H9 (cell line): ENCODE data around the gene NDUFB4. TPM values are rescaled to one million over a fixed set of nuclear protein-coding genes. Genes with fewer than 3 reads are reported as not detected.

ENCODE experiments used
- DNase-seq: peaks from one replicate; pipeline ENCODE4 v3.0.0-alpha.2; 2017
- H2AFZ ChIP-seq: one replicate; pipeline ENCODE4 v1.6.1; 2013; ENCODE audit warnings: mild to moderate bottlenecking, low read length, control low read depth, moderate library complexity
- H2AK5ac ChIP-seq: 2 replicates; pipeline ENCODE4 v1.6.1; 2013; ENCODE audit warnings: low read length, control low read depth, mixed read lengths; ENCODE audit not compliant: insufficient read length
- H2BK120ac ChIP-seq: one replicate; pipeline ENCODE4 v1.6.1; 2013; ENCODE audit warnings: low read depth, mild to moderate bottlenecking, low read length, control low read depth, inconsistent platforms; ENCODE audit not compliant: poor library complexity, severe bottlenecking
- H2BK12ac ChIP-seq: 2 replicates; pipeline ENCODE4 v1.6.1; 2013; ENCODE audit warnings: low read length, control low read depth, mixed read lengths, low read depth; ENCODE audit not compliant: insufficient read length
- H2BK15ac ChIP-seq: 2 replicates; pipeline ENCODE4 v1.6.1; 2013; ENCODE audit warnings: low read depth, low read length, control low read depth
- H2BK20ac ChIP-seq: one replicate; pipeline ENCODE4 v1.6.1; 2013; ENCODE audit warnings: low read depth, mild to moderate bottlenecking, low read length, control low read depth, inconsistent platforms; ENCODE audit not compliant: poor library complexity, severe bottlenecking
- H2BK5ac ChIP-seq: 2 replicates; pipeline ENCODE4 v1.6.1; 2013; ENCODE audit warnings: low read length, control low read depth, mixed read lengths; ENCODE audit not compliant: insufficient read length
- H3K14ac ChIP-seq: 2 replicates; pipeline ENCODE4 v1.6.1; 2013; ENCODE audit warnings: low read length, control low read depth; ENCODE audit not compliant: insufficient read depth
- H3K18ac ChIP-seq: 2 replicates; pipeline ENCODE4 v1.6.1; 2013; ENCODE audit warnings: low read depth, mild to moderate bottlenecking, mixed read lengths, low read length, control low read depth; ENCODE audit not compliant: insufficient read length
- H3K23ac ChIP-seq: 2 replicates; pipeline ENCODE4 v1.6.1; 2013; ENCODE audit warnings: low read length, control low read depth, mixed read lengths, low read depth; ENCODE audit not compliant: insufficient read length
- H3K23me2 ChIP-seq: 2 replicates; pipeline ENCODE4 v1.6.1; 2013; ENCODE audit warnings: low read depth, mild to moderate bottlenecking, mixed read lengths, low read length, control low read depth; ENCODE audit not compliant: insufficient read length, poor library complexity, severe bottlenecking
- H3K27ac ChIP-seq: 2 replicates; pipeline ENCODE4 v1.5.1; 2013; ENCODE audit warnings: low read length, control low read depth, mixed read lengths, low read depth; ENCODE audit not compliant: insufficient read length
- H3K27me3 ChIP-seq: 2 replicates; pipeline ENCODE4 v1.6.1; 2013; ENCODE audit warnings: low read length, control low read depth, inconsistent platforms; ENCODE audit not compliant: insufficient read depth
- H3K4ac ChIP-seq: 2 replicates; pipeline ENCODE4 v1.6.1; 2013; ENCODE audit warnings: low read depth, mild to moderate bottlenecking, control low read depth, inconsistent platforms, low read length, moderate library complexity
- H3K4me1 ChIP-seq: 2 replicates; pipeline ENCODE4 v1.6.1; 2013; ENCODE audit warnings: low read length, control low read depth, inconsistent platforms; ENCODE audit not compliant: insufficient read depth
- H3K4me2 ChIP-seq: 2 replicates; pipeline ENCODE4 v1.6.1; 2013; ENCODE audit warnings: low read length, control low read depth, mixed read lengths; ENCODE audit not compliant: insufficient read length, insufficient read depth
- H3K56ac ChIP-seq: 2 replicates; pipeline ENCODE4 v1.6.1; 2013; ENCODE audit warnings: low read depth, mild to moderate bottlenecking, mixed read lengths, low read length, control low read depth; ENCODE audit not compliant: insufficient read length
- H3K79me1 ChIP-seq: 2 replicates; pipeline ENCODE4 v1.6.1; 2013; ENCODE audit warnings: low read depth, mild to moderate bottlenecking, moderate library complexity, low read length, control low read depth, inconsistent platforms; ENCODE audit not compliant: insufficient read depth, poor library complexity, severe bottlenecking
- H3K79me2 ChIP-seq: 2 replicates; pipeline ENCODE4 v1.6.1; 2013; ENCODE audit warnings: low read length, control low read depth, inconsistent platforms; ENCODE audit not compliant: insufficient read depth
- H3K9ac ChIP-seq: 2 replicates; pipeline ENCODE4 v1.6.1; 2013; ENCODE audit warnings: low read length, control low read depth, mixed read lengths; ENCODE audit not compliant: insufficient read length; ENCODE audit errors: extremely low read depth
- H3K9me3 ChIP-seq: one replicate; pipeline ENCODE4 v1.6.1; 2013; ENCODE audit warnings: low read depth, low read length, inconsistent platforms; ENCODE audit not compliant: control insufficient read depth
- H3T11ph ChIP-seq: one replicate; pipeline ENCODE4 v1.6.1; 2013; ENCODE audit warnings: mild to moderate bottlenecking, low read length, control low read depth, inconsistent platforms
- H4K20me1 ChIP-seq: one replicate; pipeline ENCODE4 v1.6.1; 2013; ENCODE audit not compliant: control insufficient read depth, insufficient read length, insufficient read depth
- H4K5ac ChIP-seq: 2 replicates; pipeline ENCODE4 v1.6.1; 2013; ENCODE audit warnings: low read depth, mild to moderate bottlenecking, mixed read lengths, low read length, control low read depth; ENCODE audit not compliant: insufficient read length
- H4K8ac ChIP-seq: replicated peaks from 2 replicates; pipeline ENCODE4 v1.6.1; 2013; ENCODE audit warnings: low read length, control low read depth, mixed read lengths, low read depth; ENCODE audit not compliant: insufficient read length
- H4K91ac ChIP-seq: 2 replicates; pipeline ENCODE4 v1.6.1; 2013; ENCODE audit warnings: low read depth, mild to moderate bottlenecking, moderate library complexity, mixed read lengths, low read length, control low read depth; ENCODE audit not compliant: insufficient read length
- H3K27ac Mint-ChIP-seq, 3 experiments: 2 replicates in 2 of 3; 3 replicates in 1 of 3; pipeline ENCODE4 v1.8.0; 2020 to 2021; ENCODE audit warnings: mixed read lengths in 3 of 3, mild to moderate bottlenecking in 1 of 3, moderate library complexity in 1 of 3
- H3K27me3 Mint-ChIP-seq: 2 replicates; pipeline ENCODE4 v1.8.0; 2021; ENCODE audit warnings: low read depth, mild to moderate bottlenecking, moderate library complexity, mixed read lengths
- H3K36me3 Mint-ChIP-seq, 3 experiments: 2 replicates in 2 of 3; 3 replicates in 1 of 3; pipeline ENCODE4 v1.8.0; 2020 to 2021; ENCODE audit warnings: low read depth in 3 of 3, mixed read lengths in 3 of 3; ENCODE audit not compliant: insufficient read depth in 1 of 3
- H3K4me1 Mint-ChIP-seq, 2 experiments: 2 replicates each; pipeline ENCODE4 v1.8.0; 2020; ENCODE audit warnings: mixed read lengths in 2 of 2
- H3K4me3 Mint-ChIP-seq, 2 experiments: 2 replicates in 1 of 2; 3 replicates in 1 of 2; pipeline ENCODE4 v1.8.0; 2020 to 2021; ENCODE audit warnings: mild to moderate bottlenecking in 2 of 2, mixed read lengths in 2 of 2, moderate library complexity in 1 of 2
- H3K9me3 Mint-ChIP-seq, 2 experiments: 2 replicates in 1 of 2; 3 replicates in 1 of 2; pipeline ENCODE4 v1.8.0; 2020; ENCODE audit warnings: mild to moderate bottlenecking in 2 of 2, mixed read lengths in 2 of 2, moderate library complexity in 1 of 2
- CTCF ChIP-seq: fragments of 200-600 bp; sonication (generic); conservative IDR thresholded peaks from 3 replicates; pipeline ENCODE4 v1.8.0; 2021; ENCODE audit warnings: antibody characterized with exemption, mild to moderate bottlenecking
- WGBS: extraction: QIAGEN DNeasy Blood & Tissue Kit; methylation state at CpG from one replicate; pipeline ENCODE4 v1.1.7; 2013; ENCODE audit warnings: missing lambda C conversion rate, low lambda C conversion rate, mixed read lengths; ENCODE audit not compliant: insufficient read length; ENCODE audit errors: extremely low coverage; 5-methylcytosine and 5-hydroxymethylcytosine counted together
- total RNA-seq: library from RNA; stranded (reverse); gene quantifications from 2 replicates; pipeline ENCODE4 v1.2.1, GENCODE V29; 2021

NDUFB4 gene
- total RNA-seq, 1 experiment from 2014 or later = 217 TPM

GRCh38 chr3:120599211-120599610 is 3.1 kb downstream of the NDUFB4 start:
- no peak overlapping the region for H3K23ac ChIP-seq
- no peak overlapping the region for H3K4ac ChIP-seq
- no peak overlapping the region for H4K8ac ChIP-seq
- no peak overlapping the region for H2BK20ac ChIP-seq
- Mint-ChIP-seq H3K27ac (no peak overlapping the region), H3K4me3 (no peak overlapping the region), H3K36me3 (peaks cover 6 to 23% (median 21%) of the 10 kb centered on the region in 3 experiments), H3K9me3 (no peaks in the 10 kb centered on the region), H3K27me3 (no peaks in the 10 kb centered on the region; the same call in 1 of the 2 replicates), H3K4me1 (peaks cover 7 to 8% of the 10 kb centered on the region in 2 experiments)
- no peak overlapping the region for H3K9ac ChIP-seq
- H3K14ac ChIP-seq = no peak overlapping the region
- no peaks in the 10 kb centered on the region for H3K79me1 ChIP-seq
- no peak overlapping the region for H3K56ac ChIP-seq
- H2BK120ac ChIP-seq = no peak overlapping the region
- H3K27me3 ChIP-seq = no peaks in the 10 kb centered on the region
- no peak overlapping the region for H2AK5ac ChIP-seq
- no peak overlapping the region for H3K18ac ChIP-seq
- no peak overlapping the region for H3T11ph ChIP-seq
- no peak for TF ChIP-seq CTCF
- no peak overlapping the region for H2BK15ac ChIP-seq
- no peaks in the 10 kb centered on the region for H3K4me1 ChIP-seq
- H3K27ac ChIP-seq = no peak overlapping the region
- no peaks in the 10 kb centered on the region for H4K20me1 ChIP-seq
- H3K23me2 ChIP-seq = no peaks in the 10 kb centered on the region
- no peak overlapping the region for H2BK12ac ChIP-seq
- no peak overlapping the region for H2BK5ac ChIP-seq
- DNase-seq = no peak
- WGBS = no CpG with 5 or more reads among the region's 3 CpGs
- no peak overlapping the region for H4K5ac ChIP-seq
- H3K79me2 ChIP-seq = peaks cover 9% of the 10 kb centered on the region; the same call in 1 of the 2 replicates
- no peaks in the 10 kb centered on the region for H3K9me3 ChIP-seq
- H4K91ac ChIP-seq = no peak overlapping the region
- H3K4me2 ChIP-seq = no peak overlapping the region
- no peak overlapping the region for H2AFZ ChIP-seq
